ELF-1 (cell line): Measurements from ENCODE around the gene C1orf185.
"Not testable (repeated sequence)": the region's sequence is repeated elsewhere in the genome, so short reads cannot be mapped to it uniquely, and the experiment has no call there.

Experiments
- DNase-seq: peaks from one replicate; pipeline ENCODE4 v3.0.0-alpha.2; 2016; ENCODE audit warnings: low read depth, low spot score

The C1orf185 gene

GRCh38 chr1:51101976-51102375 is at the start of gene C1orf185:
Gene C1orf185, plus strand, starts transcription at chr1:51102228. Its CDS starts 6 bp downstream, at chr1:51102234.
- DNase-seq, result no peak

DNA sequence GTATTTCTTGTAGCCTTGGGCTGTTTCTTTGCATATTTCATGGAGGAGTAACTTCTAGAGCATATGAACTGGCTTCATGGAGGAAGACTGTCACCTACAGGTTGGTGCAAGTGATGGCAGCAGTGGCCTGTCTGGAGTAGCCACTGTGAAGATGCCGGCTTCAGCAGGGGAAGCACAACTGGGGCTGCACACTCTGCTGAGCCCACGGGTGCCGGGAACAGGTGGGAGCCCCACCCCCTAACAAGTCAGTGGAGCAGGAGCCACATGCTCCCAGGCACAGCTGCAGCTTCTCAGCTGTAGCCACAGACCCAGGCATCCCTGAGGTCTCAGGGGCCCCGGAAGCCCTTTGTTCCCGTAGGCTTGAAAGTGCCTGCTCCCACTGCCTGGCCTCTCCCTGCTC is 43.2 kb upstream of the C1orf185 start:
- peak; percentile 16 for DNase-seq

DNA sequence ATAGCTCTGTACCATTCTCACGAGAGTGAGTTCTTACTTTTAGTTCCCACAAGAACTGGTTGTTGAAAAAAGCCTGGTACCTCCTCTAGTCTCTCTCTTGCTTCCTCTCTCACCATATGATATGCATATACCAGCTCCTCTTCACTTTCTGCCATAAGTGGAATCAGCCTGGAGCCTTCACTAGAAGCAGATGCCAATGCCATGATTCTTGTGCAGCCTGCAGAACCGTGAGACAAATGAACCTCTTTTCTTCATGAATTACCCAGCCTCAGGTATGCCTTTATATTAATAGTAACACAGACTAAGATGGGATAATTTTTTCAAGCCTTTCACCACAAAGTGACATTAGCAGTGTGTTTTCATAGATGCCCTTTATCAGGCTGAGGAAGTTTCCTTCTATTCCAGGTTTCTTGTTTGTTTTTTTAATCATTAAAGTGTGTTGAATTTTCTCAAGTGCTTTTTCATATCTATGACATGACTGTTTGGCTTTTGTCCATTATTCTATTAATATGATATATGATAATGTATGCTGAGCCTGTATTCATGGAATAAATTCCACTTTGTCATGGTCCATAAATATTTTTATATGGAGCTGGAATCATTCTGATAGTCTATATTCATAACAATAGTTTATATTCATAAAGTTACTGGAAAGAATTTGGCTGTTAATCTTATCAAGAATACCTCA is 40.7 kb upstream of the C1orf185 start:
- no peak for DNase-seq

- DNase-seq, result no peak
These were observed 38.9 kb upstream of the C1orf185 start for GRCh38 chr1:51063121-51063520.

DNA sequence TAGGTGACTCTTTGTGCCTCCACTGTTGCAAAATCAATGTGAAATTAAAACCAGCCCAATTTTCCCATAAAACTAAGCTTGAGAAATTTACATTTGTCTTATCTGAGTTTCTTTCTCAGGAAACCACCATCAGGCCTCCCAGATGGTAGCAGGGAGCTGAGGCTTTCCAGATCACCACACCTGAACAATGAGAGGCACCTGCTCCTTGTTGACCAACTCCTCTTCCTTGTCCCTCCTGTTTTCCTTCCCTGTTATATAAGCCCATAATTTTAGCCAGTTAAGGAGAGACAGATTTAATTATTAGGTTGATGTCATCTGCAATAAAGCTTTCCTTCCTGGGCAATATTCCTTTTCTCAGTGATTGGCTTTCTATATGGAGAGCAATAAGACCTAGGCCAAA is 32.0 kb upstream of the C1orf185 start:
- no peak for DNase-seq

DNA sequence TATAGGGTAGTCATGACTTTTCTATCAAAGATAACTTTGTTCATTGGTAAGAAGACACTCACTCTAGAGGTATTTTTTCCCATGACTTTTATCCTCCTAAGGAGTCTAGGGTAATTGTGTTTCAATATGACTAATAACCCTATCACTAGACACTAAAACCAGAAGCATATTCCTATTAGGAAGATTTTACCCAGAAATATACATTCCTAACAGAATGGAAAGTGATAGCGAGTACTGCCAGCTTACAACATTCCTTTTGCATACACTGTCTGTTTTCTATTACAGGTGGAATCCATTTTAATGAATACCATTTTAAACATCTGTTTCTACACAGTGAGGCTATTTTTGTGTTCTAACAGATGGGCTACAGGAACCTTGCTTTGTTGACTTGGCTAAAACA is 31.4 kb upstream of the C1orf185 start:
- no peak for DNase-seq

DNA sequence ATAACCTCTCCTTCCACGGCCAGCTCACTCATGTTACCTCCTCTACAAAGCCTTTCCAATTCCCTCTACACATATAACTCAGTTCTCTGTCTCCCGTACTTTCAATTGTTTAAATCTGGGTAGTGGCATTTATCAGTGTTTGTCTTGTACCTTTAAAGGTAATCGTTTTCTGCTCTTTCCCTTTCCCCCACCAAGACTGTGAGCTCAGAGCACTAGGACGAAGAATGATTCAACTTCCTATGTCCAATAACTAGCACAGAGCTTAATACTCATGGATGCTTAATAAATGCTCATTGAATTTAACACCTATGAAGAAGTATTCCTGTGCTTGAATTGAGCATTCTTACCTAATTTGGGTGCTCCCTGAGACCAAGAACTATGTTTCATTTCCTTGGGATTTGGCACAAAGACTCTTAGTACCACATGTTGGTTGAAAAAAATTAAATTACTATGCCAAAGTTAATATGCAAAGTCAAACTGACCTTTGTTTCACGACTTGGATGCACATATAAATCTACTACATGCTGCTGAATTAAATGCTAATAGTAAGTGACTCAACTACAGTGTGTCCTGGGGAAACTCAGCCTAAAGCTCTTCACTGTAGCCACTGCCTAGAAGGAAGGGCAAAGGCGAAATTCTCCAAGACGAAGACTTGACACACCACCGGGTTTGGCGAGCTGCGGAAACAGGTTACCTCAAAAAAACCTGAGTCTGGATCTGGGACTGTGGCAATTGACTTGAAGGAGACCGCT is 30.6 kb upstream of the C1orf185 start:
- no peak for DNase-seq

GRCh38 chr1:51072043-51072439 is 30.0 kb upstream of the C1orf185 start:
- no peak for DNase-seq

DNA sequence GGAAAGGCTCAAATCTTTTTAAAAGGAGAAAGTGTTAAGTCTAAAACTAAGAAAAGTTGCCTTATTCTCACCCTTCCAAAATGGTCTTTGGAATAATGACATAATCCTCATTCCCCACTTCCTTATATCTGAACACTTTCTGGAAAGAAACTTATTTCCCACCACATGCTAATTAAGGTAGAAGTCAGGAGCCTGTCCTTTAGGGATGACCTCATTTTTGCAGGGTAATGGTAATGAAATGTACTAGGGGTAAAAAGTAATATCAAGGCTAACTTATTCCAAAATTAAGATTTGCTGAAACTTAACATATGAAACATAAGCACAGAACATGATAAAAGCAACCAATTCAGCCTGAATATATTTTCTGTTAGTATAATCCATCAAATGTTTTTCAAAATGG is 29.4 kb upstream of the C1orf185 start:
- DNase-seq, result no peak

DNA sequence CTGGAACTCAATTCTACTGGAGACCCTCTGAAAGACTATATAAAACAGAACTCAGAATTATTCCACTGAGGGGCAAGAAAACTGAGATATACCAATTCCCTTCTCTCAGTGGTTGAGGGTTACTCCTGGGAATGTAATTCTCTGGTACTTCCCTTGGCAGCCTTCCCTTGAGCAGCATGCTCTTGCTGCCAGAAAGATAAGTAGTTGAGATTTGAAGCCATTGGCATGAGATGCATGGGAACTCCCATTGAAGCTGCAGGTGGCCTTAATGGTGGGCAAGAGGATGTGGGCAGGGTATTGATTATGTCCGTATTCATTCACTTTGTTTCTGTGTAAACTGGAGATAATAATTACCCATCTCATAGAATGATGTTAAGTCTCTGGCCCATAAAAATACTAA is 28.6 kb upstream of the C1orf185 start:
- DNase-seq, result no peak

DNA sequence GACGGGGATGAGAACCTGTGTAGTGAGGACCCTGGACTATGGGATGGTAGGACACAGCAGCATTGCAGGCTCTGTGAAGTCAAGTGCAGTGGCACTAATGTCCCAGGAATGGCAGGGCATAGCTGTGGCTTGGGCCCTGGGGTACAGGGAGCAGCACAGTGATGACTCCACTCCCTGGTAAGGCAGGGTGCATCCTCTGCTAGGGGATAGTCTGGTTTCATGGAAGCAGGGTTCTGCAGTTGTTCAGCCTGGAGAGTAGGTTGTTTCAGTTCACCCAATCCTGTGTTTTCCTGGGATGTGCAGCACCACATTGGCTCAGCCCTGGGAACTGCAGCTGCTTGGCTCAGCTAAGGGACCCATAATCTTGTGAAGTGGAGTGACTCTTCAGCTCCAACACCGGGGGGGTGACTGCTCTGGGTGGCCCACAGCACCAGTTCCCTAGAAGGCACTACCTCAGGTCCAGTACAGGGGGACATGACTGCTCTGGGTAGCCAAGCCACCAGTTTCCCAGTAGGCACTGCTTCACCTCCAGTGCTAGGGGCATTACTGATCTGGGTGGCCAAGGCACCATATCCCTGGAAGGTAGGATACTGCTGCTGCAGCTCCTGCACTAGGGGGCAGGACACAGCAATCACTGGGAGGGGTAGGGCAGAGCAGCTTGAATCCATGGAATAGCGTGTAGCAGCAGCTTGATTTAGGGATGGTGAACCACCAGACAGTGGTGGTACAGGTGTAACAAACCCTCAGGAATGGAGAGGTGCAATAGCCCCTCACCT is 15.3 kb upstream of the C1orf185 start:
- no peak for DNase-seq

DNA sequence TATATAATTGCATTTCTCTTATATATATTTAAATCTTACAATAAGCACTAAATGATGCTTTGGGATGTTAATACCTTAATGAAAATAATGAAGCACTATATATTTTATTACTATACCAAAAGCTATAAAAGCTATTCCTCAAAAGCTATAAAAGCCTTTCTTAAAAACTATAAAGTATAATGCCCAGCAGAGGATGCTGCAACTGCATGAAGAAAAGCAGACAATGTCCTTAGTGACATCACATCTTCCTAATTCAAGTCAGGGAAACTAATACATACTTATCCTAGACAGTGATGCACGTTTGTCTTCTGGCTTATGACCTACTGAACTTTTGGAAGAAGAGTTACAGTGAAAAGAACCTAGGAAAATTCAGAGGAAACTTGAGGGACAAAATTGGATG is 13.6 kb upstream of the C1orf185 start:
- no peak for DNase-seq

- DNase-seq, result no peak
These were observed 8.4 kb upstream of the C1orf185 start for GRCh38 chr1:51093581-51093980.

DNA sequence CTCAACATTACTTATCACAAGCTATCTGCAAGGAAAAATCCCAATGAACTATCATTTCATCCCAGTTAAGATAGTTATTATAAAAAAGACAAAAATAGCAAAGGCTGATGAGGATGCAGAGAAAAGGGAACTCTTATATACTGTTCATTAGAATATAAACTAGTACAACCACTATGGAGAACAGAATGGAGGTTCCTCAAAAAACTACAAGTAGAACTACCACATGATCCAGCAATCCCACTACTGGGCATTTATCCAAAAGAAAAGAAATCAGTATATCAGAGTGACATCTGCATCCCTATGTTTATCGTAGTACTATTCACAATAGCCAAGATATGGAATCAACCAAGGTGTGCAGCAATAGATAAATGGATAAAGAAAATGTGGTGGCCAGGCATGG is 4.9 kb upstream of the C1orf185 start:
- DNase-seq, result no peak

GRCh38 chr1:51100264-51100880 is 1.7 kb upstream of the C1orf185 start:
- no peak for DNase-seq

- DNase-seq, result no peak
These were observed 12.1 kb downstream of the C1orf185 start for GRCh38 chr1:51114137-51114536.

GRCh38 chr1:51115714-51116404 is 13.8 kb downstream of the C1orf185 start:
- DNase-seq, result no peak

GRCh38 chr1:51119331-51119730 is 17.3 kb downstream of the C1orf185 start:
- no peak for DNase-seq

DNA sequence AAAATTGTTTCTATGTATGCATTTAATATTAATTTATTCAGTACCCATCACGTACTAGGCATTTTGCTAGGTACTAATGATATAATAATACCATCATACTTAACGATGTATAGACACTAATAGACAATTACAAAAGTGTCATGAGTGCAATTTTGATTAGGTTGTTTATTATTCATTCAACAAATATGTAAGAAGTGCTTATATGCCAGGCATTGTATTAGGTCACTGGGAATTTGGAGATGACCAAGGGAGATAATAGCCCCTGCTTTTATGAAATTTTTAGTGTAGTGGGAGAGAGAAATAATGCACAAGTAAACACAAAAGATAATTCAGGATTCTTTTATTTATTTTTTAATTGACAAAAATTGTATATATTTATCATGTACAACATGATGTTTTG is 18.6 kb downstream of the C1orf185 start:
- no peak for DNase-seq

- DNase-seq, result not testable (repeated sequence)
These were observed 25.1 kb downstream of the C1orf185 start for GRCh38 chr1:51127152-51127551.

GRCh38 chr1:51131185-51131584 is 29.2 kb downstream of the C1orf185 start:
- no peak for DNase-seq
